ENCODE data around the gene ZNF813.

DNA sequence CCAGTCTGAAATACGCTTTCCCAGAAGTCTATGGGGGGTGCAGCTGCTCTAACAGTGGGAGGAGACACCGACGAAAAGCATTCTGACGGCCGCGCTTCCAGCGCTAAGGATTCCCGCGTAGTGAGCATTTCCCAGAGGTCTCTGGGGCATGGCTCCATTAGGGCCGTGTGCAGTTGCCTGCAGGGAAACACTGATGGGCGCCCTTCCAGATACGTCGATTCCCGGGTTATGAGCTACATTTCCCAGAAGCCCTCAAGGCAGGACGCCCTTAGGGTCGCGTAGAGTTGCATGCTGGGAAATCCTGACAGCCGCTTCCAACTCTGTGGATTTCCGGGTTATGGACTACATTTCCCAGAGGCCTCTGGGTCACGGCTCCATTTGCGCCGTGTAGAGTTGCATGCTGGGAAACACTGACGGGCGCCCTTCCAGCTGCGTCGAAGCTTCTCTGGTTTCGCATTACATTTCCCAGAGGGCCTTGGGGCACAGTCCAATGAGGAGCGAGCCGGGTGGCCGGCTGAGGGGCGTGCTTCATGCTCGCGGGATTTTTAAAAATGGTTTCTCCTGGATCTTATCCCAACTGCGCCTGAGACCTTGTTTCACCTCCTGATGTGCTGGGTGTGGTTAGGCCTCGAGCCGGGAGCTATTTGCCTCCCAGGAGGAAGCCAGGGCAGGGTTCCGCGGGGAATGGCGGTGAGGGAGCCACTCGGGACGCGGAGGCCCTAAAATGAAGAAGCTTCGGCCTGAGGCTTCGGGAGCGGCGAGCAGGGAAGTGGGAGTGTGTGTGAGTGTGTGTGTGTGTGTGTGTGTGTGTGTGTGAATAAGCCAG, 53.2 kb downstream of the ZNF813 start:
- TF ChIP-seq, protein P1, sequence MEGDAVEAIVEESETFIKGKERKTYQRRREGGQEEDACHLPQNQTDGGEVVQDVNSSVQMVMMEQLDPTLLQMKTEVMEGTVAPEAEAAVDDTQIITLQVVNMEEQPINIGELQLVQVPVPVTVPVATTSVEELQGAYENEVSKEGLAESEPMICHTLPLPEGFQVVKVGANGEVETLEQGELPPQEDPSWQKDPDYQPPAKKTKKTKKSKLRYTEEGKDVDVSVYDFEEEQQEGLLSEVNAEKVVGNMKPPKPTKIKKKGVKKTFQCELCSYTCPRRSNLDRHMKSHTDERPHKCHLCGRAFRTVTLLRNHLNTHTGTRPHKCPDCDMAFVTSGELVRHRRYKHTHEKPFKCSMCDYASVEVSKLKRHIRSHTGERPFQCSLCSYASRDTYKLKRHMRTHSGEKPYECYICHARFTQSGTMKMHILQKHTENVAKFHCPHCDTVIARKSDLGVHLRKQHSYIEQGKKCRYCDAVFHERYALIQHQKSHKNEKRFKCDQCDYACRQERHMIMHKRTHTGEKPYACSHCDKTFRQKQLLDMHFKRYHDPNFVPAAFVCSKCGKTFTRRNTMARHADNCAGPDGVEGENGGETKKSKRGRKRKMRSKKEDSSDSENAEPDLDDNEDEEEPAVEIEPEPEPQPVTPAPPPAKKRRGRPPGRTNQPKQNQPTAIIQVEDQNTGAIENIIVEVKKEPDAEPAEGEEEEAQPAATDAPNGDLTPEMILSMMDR (IDR thresholded peaks at IDR 0.05 in 8 of 11, conservative IDR thresholded peaks at IDR 0.05 in 3 of 11): no peak
- TF ChIP-seq POLR2A (IDR thresholded peaks at IDR 0.05): no peak

All from spleen (tissue), 7 donors.